Epithelial cell of proximal tubule (primary cell): ENCODE measurements around the gene ASNSD1. TPM values are rescaled to one million over a fixed set of nuclear protein-coding genes. Genes with fewer than 3 reads are reported as not detected.
"Not testable (repeated sequence)": the region's sequence is repeated elsewhere in the genome, so short reads cannot be mapped to it uniquely, and the experiment has no call there.

ENCODE experiments used
- DNase-seq: peaks from one replicate; pipeline ENCODE4 v3.0.0-alpha.2; 2011; ENCODE audit warnings: low read depth
- H3K4me3 ChIP-seq: 2 replicates; pipeline ENCODE4 v1.5.1; 2011; ENCODE audit warnings: low read depth, mild to moderate bottlenecking, low read length
- total RNA-seq: library from RNA; depleted of rRNA; stranded (reverse); fragments of >200 nt; gene quantifications from 2 replicates; pipeline ENCODE4 v1.2.3, GENCODE V29; 2015
- TF ChIP-seq, protein P1 (sequence below): conservative IDR thresholded peaks from 2 replicates; pipeline ENCODE4 v1.5.1; 2012; ENCODE audit warnings: low read depth, mild to moderate bottlenecking, low read length

ASNSD1 gene
- total RNA-seq, 1 donor from 2014 or later: 24.3 TPM

DNA sequence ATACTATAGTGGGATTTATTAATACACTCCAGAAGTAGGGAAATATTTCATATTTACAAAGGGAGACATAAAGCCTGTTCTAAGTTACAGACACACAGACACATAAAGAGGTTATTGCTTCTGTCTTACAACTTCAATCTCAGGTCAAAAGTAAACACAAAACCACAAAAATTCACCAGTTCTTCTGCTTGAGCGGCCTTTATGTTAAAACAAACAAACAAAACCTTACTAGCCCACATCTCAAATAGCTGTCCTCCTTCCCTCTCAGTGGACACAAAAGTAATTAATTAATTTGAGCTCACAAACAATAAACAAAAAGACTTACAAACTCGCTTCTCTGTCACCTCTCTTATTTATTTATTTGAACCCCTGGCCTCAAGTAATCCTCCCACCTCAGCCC is 1.5 kb upstream of the ASNSD1 start:
- DNase-seq: no peak
- no peak overlapping the region for H3K4me3 ChIP-seq
- TF ChIP-seq, protein P1, sequence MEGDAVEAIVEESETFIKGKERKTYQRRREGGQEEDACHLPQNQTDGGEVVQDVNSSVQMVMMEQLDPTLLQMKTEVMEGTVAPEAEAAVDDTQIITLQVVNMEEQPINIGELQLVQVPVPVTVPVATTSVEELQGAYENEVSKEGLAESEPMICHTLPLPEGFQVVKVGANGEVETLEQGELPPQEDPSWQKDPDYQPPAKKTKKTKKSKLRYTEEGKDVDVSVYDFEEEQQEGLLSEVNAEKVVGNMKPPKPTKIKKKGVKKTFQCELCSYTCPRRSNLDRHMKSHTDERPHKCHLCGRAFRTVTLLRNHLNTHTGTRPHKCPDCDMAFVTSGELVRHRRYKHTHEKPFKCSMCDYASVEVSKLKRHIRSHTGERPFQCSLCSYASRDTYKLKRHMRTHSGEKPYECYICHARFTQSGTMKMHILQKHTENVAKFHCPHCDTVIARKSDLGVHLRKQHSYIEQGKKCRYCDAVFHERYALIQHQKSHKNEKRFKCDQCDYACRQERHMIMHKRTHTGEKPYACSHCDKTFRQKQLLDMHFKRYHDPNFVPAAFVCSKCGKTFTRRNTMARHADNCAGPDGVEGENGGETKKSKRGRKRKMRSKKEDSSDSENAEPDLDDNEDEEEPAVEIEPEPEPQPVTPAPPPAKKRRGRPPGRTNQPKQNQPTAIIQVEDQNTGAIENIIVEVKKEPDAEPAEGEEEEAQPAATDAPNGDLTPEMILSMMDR: no peak

DNA sequence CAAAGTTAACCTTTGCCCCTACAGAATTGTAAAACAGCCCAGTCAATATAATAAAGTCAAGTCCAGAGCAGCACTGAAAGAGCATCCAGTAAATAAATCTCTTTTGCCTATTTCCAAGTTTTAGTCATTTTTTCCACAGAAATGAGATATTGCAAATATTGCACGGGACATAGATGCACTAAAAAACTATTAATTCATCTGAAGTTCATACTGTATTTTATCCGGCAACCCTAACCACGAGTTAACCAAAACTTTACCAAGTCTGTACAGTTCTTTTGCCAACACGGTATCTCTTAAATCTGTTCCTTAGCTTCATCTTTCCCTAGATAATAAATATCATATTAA is 484 bp upstream of the ASNSD1 start:
- H3K4me3 ChIP-seq: no peak overlapping the region
- no peak for DNase-seq
- TF ChIP-seq, protein P1: no peak

DNA sequence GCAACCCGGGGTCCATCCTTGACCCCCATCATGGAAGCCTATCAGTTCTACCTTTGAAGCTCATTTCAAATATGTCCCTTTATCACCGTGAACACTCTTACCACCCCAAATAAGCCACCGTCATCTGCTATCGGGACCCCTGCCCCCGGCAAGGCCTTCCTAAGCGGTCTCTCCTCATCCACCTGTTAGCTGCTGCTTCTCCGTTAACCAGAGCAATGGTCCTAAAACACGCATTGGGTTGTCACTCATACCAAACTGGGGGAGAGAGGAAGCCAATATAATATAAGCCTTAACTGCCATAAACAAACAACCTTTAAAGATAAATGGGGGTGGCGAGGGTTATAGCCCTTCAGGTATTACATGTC is 680 bp downstream of the ASNSD1 start:
- TF ChIP-seq, protein P1: no peak
- DNase-seq: no peak

DNA sequence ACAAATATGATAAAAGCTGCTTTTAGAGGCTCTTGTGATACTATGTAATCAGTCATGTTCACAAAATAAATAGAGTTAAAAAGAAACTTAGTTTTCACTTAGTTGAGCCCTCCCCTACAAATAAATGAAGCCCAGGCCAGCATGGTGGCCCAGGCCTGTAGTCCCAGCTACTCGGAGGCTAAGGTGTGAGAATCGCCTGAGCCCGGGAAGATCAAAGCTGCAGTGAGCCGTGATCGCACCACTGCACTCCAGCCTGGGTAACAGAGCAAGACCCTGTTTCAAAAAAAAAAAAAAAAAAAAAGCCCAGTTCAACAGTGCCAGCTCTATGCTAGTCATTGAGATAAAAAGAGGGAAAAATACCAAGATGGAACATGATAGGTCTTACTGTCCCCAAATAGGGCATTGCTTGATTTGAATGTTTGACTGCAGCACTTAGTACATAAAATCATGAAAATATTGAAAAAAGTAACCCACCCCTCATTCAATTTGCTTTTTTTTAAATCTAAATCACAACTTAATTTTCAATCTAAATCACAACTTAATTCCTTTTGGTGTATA is 1.5 kb downstream of the ASNSD1 start:
- DNase-seq: no peak
- peak overlapping the region; percentile 91 for H3K4me3 ChIP-seq
- TF ChIP-seq, protein P1: no peak

More for the DNA sequence above, 680 bp downstream of the ASNSD1 start:
- H3K4me3 ChIP-seq: peak overlapping the region; percentile 91

DNA sequence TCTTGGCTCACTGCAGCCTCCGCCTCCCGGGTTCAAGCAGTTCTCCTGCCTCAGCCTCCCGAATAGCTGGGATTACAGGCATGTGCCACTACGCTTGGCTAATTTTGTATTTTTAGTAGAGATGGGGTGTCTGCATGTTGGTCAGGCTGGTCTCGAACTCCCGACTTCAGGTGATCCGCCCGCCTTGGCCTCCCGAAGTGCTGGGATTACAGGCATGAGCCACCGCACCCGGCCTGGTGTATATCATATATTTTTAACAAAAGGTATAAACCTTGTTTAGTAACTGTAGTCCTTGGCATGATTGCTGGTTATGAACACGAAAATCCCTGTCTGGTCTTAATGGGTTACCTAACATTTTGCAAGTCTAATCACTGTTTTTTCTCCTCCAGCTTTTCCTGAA is 2.1 kb downstream of the ASNSD1 start:
- DNase-seq, H3K4me3 ChIP-seq: not testable (repeated sequence)

DNA sequence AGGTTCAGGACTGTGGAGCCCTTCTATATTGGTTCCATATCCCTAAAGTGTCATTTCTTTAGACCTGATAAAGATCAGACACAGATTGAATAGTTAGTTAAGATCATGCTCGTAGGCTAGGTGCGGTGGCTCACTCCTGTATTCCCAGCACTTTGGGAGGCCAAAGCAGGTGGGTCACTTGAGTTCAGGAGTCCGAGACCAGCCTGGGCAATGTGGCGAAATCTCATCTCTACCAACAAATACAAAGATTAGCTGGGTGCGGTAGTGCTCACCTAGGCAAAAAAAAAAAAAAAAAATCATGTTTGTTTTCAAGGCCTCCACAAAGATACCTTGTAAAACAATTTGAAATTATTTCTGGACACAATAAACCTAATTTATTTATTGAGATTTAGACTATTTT is 8.7 kb downstream of the ASNSD1 start:
- no peak for DNase-seq
- no peak overlapping the region for H3K4me3 ChIP-seq
- TF ChIP-seq, protein P1: no peak

DNA sequence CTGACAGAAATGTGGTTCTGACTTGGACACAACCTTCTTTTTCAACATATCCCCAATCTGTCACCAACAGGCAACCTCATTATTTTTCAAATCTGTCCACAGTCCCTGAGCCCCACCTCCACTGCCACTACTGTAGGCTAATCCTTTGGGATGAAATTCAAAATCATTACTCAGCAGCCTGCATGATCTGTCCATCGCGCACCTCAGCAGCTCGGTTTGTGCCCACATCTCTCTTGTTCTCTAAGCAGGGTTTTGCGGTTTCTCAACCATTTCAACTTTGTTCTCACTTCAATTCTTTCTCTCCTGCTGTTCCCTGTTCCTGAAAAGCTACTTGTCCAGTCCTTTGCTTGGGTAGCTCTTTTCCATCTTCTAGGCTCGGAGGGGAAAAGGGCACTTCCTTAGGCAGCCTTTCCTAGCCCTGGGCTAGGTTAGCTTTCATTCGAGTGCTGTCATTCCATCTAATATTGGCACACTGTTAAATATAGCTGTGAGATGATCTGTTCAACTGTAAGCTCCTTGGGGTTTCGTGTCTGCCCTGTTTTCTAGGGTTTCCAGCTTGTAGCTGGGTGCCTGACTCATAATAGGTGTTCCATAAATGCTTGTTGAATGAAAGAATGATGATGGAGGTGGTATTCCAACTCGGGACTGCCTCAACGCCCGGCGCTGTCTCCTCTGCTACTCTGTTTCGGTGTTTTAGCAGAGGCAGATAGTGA is 12.6 kb downstream of the ASNSD1 start:
- no peak for DNase-seq
- peak overlapping the region; percentile 80 for H3K4me3 ChIP-seq
- TF ChIP-seq, protein P1: no peak
